K562 (cell line): ENCODE results near the gene HSF5. TPM values are rescaled to one million over a fixed set of nuclear protein-coding genes. Genes with fewer than 3 reads are reported as not detected.

Source experiments
- ATAC-seq: fragments of 200-7000 bp; cut with Tn5 transposase; 3 replicates; pipeline ENCODE4 v1.9.1; 2020; ENCODE audit warnings: moderate library complexity
- BruUV-seq: library from RNA; stranded (reverse); fragments of 400-500 nt; replicated peaks from 2 replicates; lab custom pipeline; 2021; lab: Mats Ljungman, UMichigan
- CTCF ChIA-PET: fragments of 300-600 bp; formaldehyde crosslinking; extraction: SDS; loops from one replicate; lab custom pipeline; 2021; ENCODE audit warnings: low intra/inter-chr PET ratio; lab: Yijun Ruan, JAX
- POLR2A ChIA-PET: fragments of 300-600, 350-650 bp; sonication (Branson Sonifier 250); formaldehyde crosslinking; extraction: SDS; loops from one replicate; lab custom pipeline; 2021; ENCODE audit warnings: antibody characterized with exemption, inconsistent platforms; lab: Yijun Ruan, JAX
- DNase-seq, 4 experiments: peaks; one replicate each; pipeline versions ENCODE4 v3.0.0 to v3.0.0-alpha.2; 2011 to 2018; ENCODE audit warnings: low spot score in 3 of 4, mixed read lengths in 3 of 4; ENCODE audit errors: extremely low read depth in 1 of 4
- FAIRE-seq: peaks from 2 replicates; lab custom pipeline; 2011; peaks lifted over from hg19 to GRCh38; lab: Jason Lieb, UNC
- H2AFZ ChIP-seq: 2 replicates; pipeline ENCODE4 v1.6.0; 2011; ENCODE audit warnings: low read depth, low read length, control low read depth, inconsistent platforms
- H3K27ac ChIP-seq: fragments of 200-600 bp; 3 replicates; pipeline ENCODE4 v1.8.0; 2011; ENCODE audit warnings: low read depth, mild to moderate bottlenecking, control low read depth, inconsistent platforms, low read length, moderate library complexity, mixed read lengths; ENCODE audit errors: extremely low read depth
- H3K27me3 ChIP-seq, 2 experiments: fragments of 300-600 bp in 1 of 2; 2 replicates in 1 of 2; 3 replicates in 1 of 2; pipeline versions ENCODE4 v1.6.0 to v1.8.0; 2011; ENCODE audit warnings: inconsistent platforms in 2 of 2, low read length in 2 of 2, mild to moderate bottlenecking in 1 of 2, mixed read lengths in 1 of 2, moderate library complexity in 1 of 2; ENCODE audit not compliant: control insufficient read depth in 2 of 2, insufficient read depth in 2 of 2
- H3K36me3 ChIP-seq: fragments of 300-600 bp; 3 replicates; pipeline ENCODE4 v1.8.0; 2011; ENCODE audit warnings: mild to moderate bottlenecking, low read length, inconsistent platforms; ENCODE audit not compliant: control insufficient read depth, insufficient read depth
- H3K4me1 ChIP-seq, 2 experiments: fragments of 200-600 bp in 1 of 2; replicated peaks in 1 of 2; 2 replicates in 1 of 2; 3 replicates in 1 of 2; pipeline versions ENCODE4 v1.5.1 to v1.8.0; 2011; ENCODE audit warnings: inconsistent platforms in 2 of 2, low read length in 2 of 2, mild to moderate bottlenecking in 1 of 2, mixed read lengths in 1 of 2, moderate library complexity in 1 of 2; ENCODE audit not compliant: control insufficient read depth in 2 of 2, insufficient read depth in 2 of 2
- H3K4me2 ChIP-seq: 2 replicates; pipeline ENCODE4 v1.6.1; 2011; ENCODE audit warnings: low read length, control low read depth, inconsistent platforms, mixed read lengths; ENCODE audit not compliant: insufficient read depth
- H3K4me3 ChIP-seq: fragments of 200-600 bp; sonication (generic), shearing (Covaris generic); 2 replicates; pipeline ENCODE4 v1.5.1; 2016; ENCODE audit warnings: control low read depth, inconsistent platforms
- H3K79me2 ChIP-seq: fragments of 200-600 bp; 3 replicates; pipeline ENCODE4 v1.8.0; 2011; ENCODE audit warnings: low read length, inconsistent platforms; ENCODE audit not compliant: control insufficient read depth, insufficient read depth
- H3K9ac ChIP-seq, 2 experiments: 2 replicates each; pipeline versions ENCODE4 v1.6.0 to v1.6.1; 2011; ENCODE audit warnings: low read depth in 2 of 2, low read length in 2 of 2, control low read depth in 1 of 2, inconsistent platforms in 1 of 2, mild to moderate bottlenecking in 1 of 2, mixed read lengths in 1 of 2; ENCODE audit not compliant: insufficient read depth in 1 of 2
- H3K9me1 ChIP-seq: one replicate; pipeline ENCODE4 v1.6.0; 2011; ENCODE audit warnings: inconsistent platforms, mild to moderate bottlenecking, low read length, moderate library complexity; ENCODE audit not compliant: control insufficient read depth, insufficient read depth
- H3K9me3 ChIP-seq: replicated peaks from 2 replicates; pipeline ENCODE4 v1.5.1; 2011; ENCODE audit warnings: low read depth, low read length, inconsistent platforms; ENCODE audit not compliant: control insufficient read depth, insufficient read depth
- H4K20me1 ChIP-seq: replicated peaks from 2 replicates; pipeline ENCODE4 v1.6.1; 2011; ENCODE audit warnings: low read length, inconsistent platforms, mixed read lengths; ENCODE audit not compliant: control insufficient read depth, insufficient read depth
- ATF2 ChIP-seq: sonication (generic); formaldehyde crosslinking; IDR thresholded peaks from 2 replicates; pipeline ENCODE4 v1.8.1; 2022; ENCODE audit warnings: missing genetic modification reagents
- BDP1 ChIP-seq: IDR thresholded peaks from 3 replicates; pipeline ENCODE4 v1.6.1; 2011; ENCODE audit not compliant: insufficient read length, insufficient read depth
- E2F8 ChIP-seq: fragments of 450-650 bp; IDR thresholded peaks from 2 replicates; pipeline ENCODE4 v1.7.1; 2018; ENCODE audit warnings: mild to moderate bottlenecking, low read depth; ENCODE audit not compliant: partially characterized antibody
- FOXJ2 ChIP-seq: fragments of 200-800 bp; sonication (Bioruptor generic); IDR thresholded peaks from 2 replicates; pipeline ENCODE4 v1.6.1; 2016; ENCODE audit warnings: missing genetic modification characterization, missing compliant biosample characterization
- OTX1 ChIP-seq: fragments of 450-650 bp; formaldehyde crosslinking; IDR thresholded peaks from 2 replicates; pipeline ENCODE4 v1.4.0; 2022; ENCODE audit warnings: mild to moderate bottlenecking
- RAD21 ChIP-seq, 2 experiments: fragments of 250-450 bp in 1 of 2; fragments of 450-650 bp in 1 of 2; sonication (Bioruptor Pico) in 1 of 2; formaldehyde crosslinking in 1 of 2; IDR thresholded peaks in 1 of 2; conservative IDR thresholded peaks in 1 of 2; 2 replicates each; pipeline versions ENCODE4 v1.4.0 to v1.8.0; 2020 to 2022; ENCODE audit warnings: mild to moderate bottlenecking in 2 of 2, moderate library complexity in 1 of 2
- RBBP5 ChIP-seq: fragments of 200-600 bp; sonication (generic); IDR thresholded peaks from 2 replicates; pipeline ENCODE4 v1.6.1; 2012; ENCODE audit warnings: borderline replicate concordance, mild to moderate bottlenecking, low read length, control low read depth, inconsistent platforms; ENCODE audit not compliant: insufficient read depth, poor library complexity, severe bottlenecking
- TAF7 ChIP-seq: fragments of 450-650 bp; IDR thresholded peaks from 2 replicates; pipeline ENCODE4 v1.6.1; 2016; ENCODE audit warnings: missing genetic modification characterization, missing compliant biosample characterization
- TEAD4 ChIP-seq, 2 experiments: sonication (generic) in 1 of 2; formaldehyde crosslinking in 1 of 2; IDR thresholded peaks; 2 replicates each; pipeline versions ENCODE4 v1.6.1 to v1.8.0; 2012 to 2022; ENCODE audit warnings: borderline replicate concordance in 1 of 2, inconsistent platforms in 1 of 2, low read length in 1 of 2, mild to moderate bottlenecking in 1 of 2, missing genetic modification reagents in 1 of 2
- ZMIZ1 ChIP-seq, 2 experiments: fragments of 150-350 bp in 1 of 2; IDR thresholded peaks; 2 replicates each; pipeline ENCODE4 v1.6.1; 2012 to 2016; ENCODE audit warnings: low read depth in 2 of 2, low read length in 2 of 2, mild to moderate bottlenecking in 1 of 2, moderate library complexity in 1 of 2
- ZNF41 ChIP-seq: fragments of 250-450 bp; sonication (Bioruptor Pico); conservative IDR thresholded peaks from 2 replicates; pipeline ENCODE4 v1.4.0; 2020; ENCODE audit warnings: mild to moderate bottlenecking
- in situ Hi-C: fragments of 300-500 bp; cut with MboI; formaldehyde crosslinking; loops from 4 replicates; pipeline ENCODE4 v1.15.0; 2018; ENCODE audit warnings: inconsistent platforms, mixed read lengths
- intact Hi-C: fragments of 100-400 bp; cut with micrococcal nuclease; formaldehyde crosslinking; loops from 2 replicates; pipeline ENCODE4 v1.14.2; 2022
- polyA plus RNA-seq, 8 experiments: library from polyadenylated mRNA; depleted of rRNA in 4 of 8; stranded (reverse) in 5 of 8; unstranded in 3 of 8; fragments of >200 nt; fragmentation: Nextera tagmentation in 2 of 8; fragmentation: Illumina TruSeq in 1 of 8; extraction: Ambion mirVana in 2 of 8; extraction: Trizol in 1 of 8; gene quantifications; 2 replicates each; pipeline versions ENCODE4 v1.2.1 to v1.2.3, GENCODE V29; 2011 to 2014; ENCODE audit warnings: inconsistent platforms in 1 of 8, missing spikeins in 1 of 8
- total RNA-seq, 7 experiments: library from RNA; depleted of rRNA in 6 of 7; stranded (reverse); fragments of >200 nt in 6 of 7; fragmentation: Illumina TruSeq in 2 of 7; extraction: Trizol in 2 of 7; gene quantifications; 2 replicates each; pipeline versions ENCODE4 v1.2.1 to v1.2.3, GENCODE V29; 2011 to 2021; ENCODE audit warnings: low replicate concordance in 1 of 7

HSF5 gene
- total and polyA plus RNA-seq, 9 of the 15 experiments (the other 6 are each of a cell fraction or from before 2014, with no cell fraction given), result 0.04 TPM; not detected in 8

DNA sequence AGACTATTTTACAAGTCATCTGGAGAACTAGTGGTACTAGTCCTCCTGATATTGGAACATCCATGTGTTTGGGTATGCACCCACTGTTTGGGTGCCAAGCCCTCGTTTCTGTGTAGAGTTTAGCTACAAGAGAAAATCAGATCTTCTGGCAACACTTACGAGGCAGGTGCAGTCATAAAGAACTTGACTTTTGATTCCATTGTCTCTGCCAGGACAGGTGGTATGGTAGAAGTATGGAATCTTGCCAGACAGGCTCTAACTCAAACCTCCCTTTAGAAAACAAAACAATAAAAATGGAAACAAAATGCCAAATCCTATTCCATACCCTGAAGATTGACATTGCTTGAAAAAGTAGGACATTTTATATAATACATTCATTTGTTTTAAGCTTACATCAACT, 86.9 kb downstream of the HSF5 start (continued):
- TF ChIP-seq ATF2 (CRISPR knock-in tag), result no peak
- no peak for TF ChIP-seq OTX1 (CRISPR knock-in tag)
- no peak for TF ChIP-seq BDP1

DNA sequence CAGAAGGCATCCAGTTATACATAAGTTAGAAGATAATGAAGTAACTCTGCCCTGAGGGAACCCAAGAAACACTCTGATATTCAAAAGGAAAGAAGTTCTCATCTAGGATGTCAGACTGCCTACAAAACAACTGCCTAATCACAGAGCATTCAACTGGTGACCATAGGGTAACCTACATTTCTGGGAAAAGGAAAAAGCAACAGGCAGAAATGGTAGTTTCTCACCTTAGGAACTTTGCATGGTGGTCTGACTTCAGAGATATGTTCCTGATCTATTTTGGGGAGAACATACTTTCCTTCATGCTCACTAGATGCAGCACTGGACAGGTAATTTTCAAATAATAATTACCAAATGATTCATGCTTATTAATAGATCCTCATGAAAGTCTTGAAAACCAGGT, 87.4 kb downstream of the HSF5 start:
- DNase-seq (no peak), FAIRE-seq (no peak), ATAC-seq (no peak)
- Histone ChIP-seq H3K4me3 (no peak overlapping the region), H3K4me2 (no peak overlapping the region), H3K9me1 (no peaks in the 10 kb centered on the region), H3K36me3 (no peaks in the 10 kb centered on the region), H3K79me2 (no peaks in the 10 kb centered on the region), H4K20me1 (no peaks in the 10 kb centered on the region), H3K9me3 (no peaks in the 10 kb centered on the region), H3K27ac (no peak overlapping the region), H2AFZ (no peak overlapping the region), H3K4me1 (peaks cover 0 to 7% of the 10 kb centered on the region in 2 experiments; a peak in 2 of 5 replicates), H3K9ac (no peak overlapping the region), H3K27me3 (no peaks in the 10 kb centered on the region)
- no TSS peak for BruUV-seq
- in situ Hi-C loops, result no loop called here
- ChIA-PET POLR2A (interaction anchor here (0.7 kb wide), 1 partner anchor 20 kb away, joined by 3 read pairs; no protein-coding TSS in a partner anchor), CTCF (no interaction called here)
- intact Hi-C loops, result no loop called here
- no peak for TF ChIP-seq E2F8
- no peak for TF ChIP-seq RAD21 (CRISPR knock-in tag; conservative IDR thresholded peaks at IDR 0.05 in 1 of 2, IDR thresholded peaks at IDR 0.05 in 1 of 2)
- TF ChIP-seq RBBP5, result no peak
- no peak for TF ChIP-seq TAF7 (tag)
- TF ChIP-seq ZNF41 (CRISPR knock-in tag), result no peak
- no peak for TF ChIP-seq ZMIZ1 (IDR thresholded peaks at IDR 0.05; ENCODE audit: low read depth in 2 of 2, low read length in 2 of 2)
- TF ChIP-seq FOXJ2 (tag), result no peak
- TF ChIP-seq TEAD4 (IDR thresholded peaks at IDR 0.05; ENCODE audit: low read length), result no peak
- TF ChIP-seq TEAD4 (CRISPR knock-in tag; IDR thresholded peaks at IDR 0.05; ENCODE audit: borderline replicate concordance), result no peak
